ENCODE data around the gene DDAH2.
"Not testable (repeated sequence)": the region's sequence is repeated elsewhere in the genome, so short reads cannot be mapped to it uniquely, and the experiment has no call there.

Gene DDAH2

GRCh38 chr6:31711233-31711632 lies 17.9 kb downstream of the DDAH2 start:
- DNase-seq, result no peak

GRCh38 chr6:31710523-31711219 lies 18.4 kb downstream of the DDAH2 start:
- DNase-seq, result no peak

GRCh38 chr6:31709157-31709556 lies 19.9 kb downstream of the DDAH2 start:
- not testable (repeated sequence) for DNase-seq

- DNase-seq, result no peak
Observed at GRCh38 chr6:31708224-31708623, 20.9 kb downstream of the DDAH2 start.

GRCh38 chr6:31707701-31708100 lies 21.4 kb downstream of the DDAH2 start:
- DNase-seq, result no peak

GRCh38 chr6:31706599-31706998 lies 22.5 kb downstream of the DDAH2 start, which contains the start of gene LY6G6F:
Gene LY6G6F, plus strand, starts transcription at chr6:31706866. Its CDS starts 41 bp downstream, at chr6:31706907.
- DNase-seq, result no peak

GRCh38 chr6:31705931-31706330 lies 23.2 kb downstream of the DDAH2 start:
- no peak for DNase-seq

- DNase-seq, result peak; percentile 94
Observed at GRCh38 chr6:31702819-31703716, 26.0 kb downstream of the DDAH2 start, which contains the start of gene ABHD16A. Gene ABHD16A, minus strand, starts transcription at chr6:31703324. Its CDS starts 43 bp downstream, at chr6:31703281.

GRCh38 chr6:31702405-31702818 lies 26.7 kb downstream of the DDAH2 start:
- no peak for DNase-seq

- DNase-seq, result peak; percentile 40
Observed at GRCh38 chr6:31701666-31702404, 27.3 kb downstream of the DDAH2 start.

GRCh38 chr6:31700740-31701401 lies 28.2 kb downstream of the DDAH2 start:
- no peak for DNase-seq

GRCh38 chr6:31697555-31697954 lies 31.5 kb downstream of the DDAH2 start:
- DNase-seq, result no peak

GRCh38 chr6:31693535-31693934 lies 35.6 kb downstream of the DDAH2 start:
- DNase-seq, result no peak

GRCh38 chr6:31692886-31693285 lies 36.2 kb downstream of the DDAH2 start:
- DNase-seq, result no peak

GRCh38 chr6:31692353-31692752 lies 36.7 kb downstream of the DDAH2 start:
- DNase-seq, result no peak

GRCh38 chr6:31691564-31692108 lies 37.5 kb downstream of the DDAH2 start:
- DNase-seq, result no peak

GRCh38 chr6:31691078-31691463 lies 38.0 kb downstream of the DDAH2 start:
- DNase-seq, result no peak

GRCh38 chr6:31690231-31691077 lies 38.6 kb downstream of the DDAH2 start:
- DNase-seq, result no peak

- no peak for DNase-seq
Observed at GRCh38 chr6:31689249-31690110, 39.6 kb downstream of the DDAH2 start.

Data from DMS 273 treated with DMSO at 0.1 percent for 48 hours (cell line).